GM18505 (cell line): ENCODE measurements around the gene CACNB4.

Source experiments
- ATAC-seq: cut with Tn5 transposase; IDR thresholded peaks from one replicate; pipeline ENCODE4 v1.9.1; 2021; ENCODE audit not compliant: unreplicated experiment
- POLR2A ChIP-seq: IDR thresholded peaks from 4 replicates; pipeline ENCODE4 v1.6.1; 2011; ENCODE audit warnings: borderline replicate concordance; ENCODE audit not compliant: insufficient read depth, insufficient read length; ENCODE audit errors: extremely low read depth

Gene CACNB4

GRCh38 chr2:151833984-151834383 lies 264.9 kb downstream of the CACNB4 start:
- TF ChIP-seq POLR2A = no peak
- peak; percentile 83 for ATAC-seq

- TF ChIP-seq POLR2A = no peak
- no peak for ATAC-seq
Observed at GRCh38 chr2:151830961-151831360, 267.9 kb downstream of the CACNB4 start.

GRCh38 chr2:151828890-151829324 lies 269.9 kb downstream of the CACNB4 start:
- no peak for TF ChIP-seq POLR2A
- ATAC-seq = no peak

- ATAC-seq = peak; percentile 95
- TF ChIP-seq POLR2A = peak; percentile 98
Observed at GRCh38 chr2:151828143-151828889, 270.5 kb downstream of the CACNB4 start, which contains the start of gene ARL5A. Gene ARL5A (minus strand): TSS chr2:151828421. CDS start chr2:151828176, 245 bp downstream.

- peak; percentile 21 for ATAC-seq
- no peak for TF ChIP-seq POLR2A
Observed at GRCh38 chr2:151827564-151828142, 271.2 kb downstream of the CACNB4 start.

GRCh38 chr2:151826737-151827157 lies 272.1 kb downstream of the CACNB4 start:
- peak; percentile 21 for TF ChIP-seq POLR2A
- no peak for ATAC-seq

GRCh38 chr2:151824886-151825285 lies 274.0 kb downstream of the CACNB4 start:
- no peak for TF ChIP-seq POLR2A
- no peak for ATAC-seq

GRCh38 chr2:151823651-151824050 lies 275.2 kb downstream of the CACNB4 start:
- no peak for ATAC-seq
- no peak for TF ChIP-seq POLR2A

- peak; percentile 71 for ATAC-seq
- no peak for TF ChIP-seq POLR2A
Observed at GRCh38 chr2:151819920-151820319, 278.9 kb downstream of the CACNB4 start.

- no peak for ATAC-seq
- no peak for TF ChIP-seq POLR2A
Observed at GRCh38 chr2:151817929-151818328, 280.9 kb downstream of the CACNB4 start.

GRCh38 chr2:151816843-151817242 lies 282.0 kb downstream of the CACNB4 start:
- ATAC-seq = no peak
- no peak for TF ChIP-seq POLR2A

GRCh38 chr2:151815821-151816489 lies 282.9 kb downstream of the CACNB4 start:
- no peak for TF ChIP-seq POLR2A
- ATAC-seq = no peak

GRCh38 chr2:151810489-151810888 lies 288.4 kb downstream of the CACNB4 start:
- no peak for TF ChIP-seq POLR2A
- ATAC-seq = no peak

- TF ChIP-seq POLR2A = no peak
- ATAC-seq = no peak
Observed at GRCh38 chr2:151809073-151809383, 289.8 kb downstream of the CACNB4 start.
